ENCODE data around the gene TCF12.

GRCh38 chr15:57290826-57291225 lies 372.4 kb downstream of the TCF12 start:
- TF ChIP-seq, protein P1, sequence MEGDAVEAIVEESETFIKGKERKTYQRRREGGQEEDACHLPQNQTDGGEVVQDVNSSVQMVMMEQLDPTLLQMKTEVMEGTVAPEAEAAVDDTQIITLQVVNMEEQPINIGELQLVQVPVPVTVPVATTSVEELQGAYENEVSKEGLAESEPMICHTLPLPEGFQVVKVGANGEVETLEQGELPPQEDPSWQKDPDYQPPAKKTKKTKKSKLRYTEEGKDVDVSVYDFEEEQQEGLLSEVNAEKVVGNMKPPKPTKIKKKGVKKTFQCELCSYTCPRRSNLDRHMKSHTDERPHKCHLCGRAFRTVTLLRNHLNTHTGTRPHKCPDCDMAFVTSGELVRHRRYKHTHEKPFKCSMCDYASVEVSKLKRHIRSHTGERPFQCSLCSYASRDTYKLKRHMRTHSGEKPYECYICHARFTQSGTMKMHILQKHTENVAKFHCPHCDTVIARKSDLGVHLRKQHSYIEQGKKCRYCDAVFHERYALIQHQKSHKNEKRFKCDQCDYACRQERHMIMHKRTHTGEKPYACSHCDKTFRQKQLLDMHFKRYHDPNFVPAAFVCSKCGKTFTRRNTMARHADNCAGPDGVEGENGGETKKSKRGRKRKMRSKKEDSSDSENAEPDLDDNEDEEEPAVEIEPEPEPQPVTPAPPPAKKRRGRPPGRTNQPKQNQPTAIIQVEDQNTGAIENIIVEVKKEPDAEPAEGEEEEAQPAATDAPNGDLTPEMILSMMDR (IDR thresholded peaks at IDR 0.05): no peak
- TF ChIP-seq EP300 (IDR thresholded peaks at IDR 0.05; ENCODE audit: low read depth) (no peak), POLR2AphosphoS5 (IDR thresholded peaks at IDR 0.05) (no peak)

All from transverse colon (tissue), 4 donors.